HepG2 (cell line): ENCODE data around the gene WIPF3. TPM values are rescaled to one million over a fixed set of nuclear protein-coding genes. Genes with fewer than 3 reads are reported as not detected.

Source experiments
- ATAC-seq: fragments of 200-7000 bp; cut with Tn5 transposase; 3 replicates; pipeline ENCODE4 v1.9.1; 2020; ENCODE audit warnings: mild to moderate bottlenecking, moderate library complexity
- BruUV-seq: library from RNA; stranded (reverse); fragments of 400-500 nt; replicated peaks from 2 replicates; lab custom pipeline; 2021; lab: Mats Ljungman, UMichigan
- CTCF ChIA-PET: fragments of 300-600 bp; formaldehyde crosslinking; extraction: SDS; loops from one replicate; lab custom pipeline; 2021; ENCODE audit warnings: low total read pairs, inconsistent platforms, low intra/inter-chr PET ratio; lab: Yijun Ruan, JAX
- POLR2A ChIA-PET: fragments of 350-600 bp; sonication (Branson Sonifier 250); formaldehyde crosslinking; loops from one replicate; lab custom pipeline; 2020; ENCODE audit warnings: antibody characterized with exemption, inconsistent platforms; lab: Yijun Ruan, JAX
- DNase-seq: peaks from one replicate; pipeline ENCODE4 v3.0.0-alpha.2; 2015; ENCODE audit warnings: low spot score
- FAIRE-seq: peaks from 3 replicates; lab custom pipeline; 2011; peaks lifted over from hg19 to GRCh38; lab: Jason Lieb, UNC
- H2AFZ ChIP-seq: one replicate; pipeline ENCODE4 v1.6.1; 2011; ENCODE audit warnings: low read length, inconsistent platforms
- H3K27ac ChIP-seq: fragments of 300-600 bp; 3 replicates; pipeline ENCODE4 v1.8.0; 2011; ENCODE audit warnings: mixed run types, mild to moderate bottlenecking, mixed read lengths, low read length, inconsistent platforms; ENCODE audit not compliant: insufficient read depth; ENCODE audit errors: extremely low read length
- H3K27me3 ChIP-seq, 2 experiments: fragments of 200-600 bp in 1 of 2; 2 replicates in 1 of 2; 3 replicates in 1 of 2; pipeline versions ENCODE4 v1.6.0 to v1.8.0; 2011; ENCODE audit warnings: low read length in 2 of 2, mild to moderate bottlenecking in 2 of 2, moderate library complexity in 2 of 2, inconsistent platforms in 1 of 2; ENCODE audit not compliant: insufficient read depth in 2 of 2, control insufficient read depth in 1 of 2
- H3K36me3 ChIP-seq, 2 experiments: fragments of 200-600 bp in 1 of 2; replicated peaks in 1 of 2; 2 replicates in 1 of 2; 3 replicates in 1 of 2; pipeline versions ENCODE4 v1.5.1 to v1.8.0; 2011; ENCODE audit warnings: low read length in 2 of 2, inconsistent platforms in 1 of 2; ENCODE audit not compliant: insufficient read depth in 2 of 2, control insufficient read depth in 1 of 2
- H3K4me1 ChIP-seq: 2 replicates; pipeline ENCODE4 v1.5.1; 2012; ENCODE audit warnings: low read length, inconsistent platforms; ENCODE audit not compliant: insufficient read depth
- H3K4me2 ChIP-seq: 2 replicates; pipeline ENCODE4 v1.6.0; 2011; ENCODE audit warnings: low read depth, low read length, inconsistent platforms
- H3K4me3 ChIP-seq, 3 experiments: fragments of 200-600 bp in 1 of 3; sonication (generic), shearing (Covaris generic) in 1 of 3; replicated peaks in 1 of 3; 2 replicates each; pipeline ENCODE4 v1.5.1; 2011 to 2016; ENCODE audit warnings: low read length in 3 of 3, inconsistent platforms in 2 of 3, low read depth in 2 of 3, mild to moderate bottlenecking in 2 of 3, control low read depth in 1 of 3, mixed read lengths in 1 of 3; ENCODE audit not compliant: insufficient read depth in 1 of 3
- H3K79me2 ChIP-seq: one replicate; pipeline ENCODE4 v1.6.1; 2011; ENCODE audit warnings: low read length, inconsistent platforms; ENCODE audit not compliant: insufficient read depth
- H3K9ac ChIP-seq: 2 replicates; pipeline ENCODE4 v1.6.0; 2011; ENCODE audit warnings: mild to moderate bottlenecking, low read depth, low read length, inconsistent platforms; ENCODE audit not compliant: insufficient read depth
- H3K9me3 ChIP-seq: 2 replicates; pipeline ENCODE4 v1.5.1; 2012; ENCODE audit warnings: mild to moderate bottlenecking, low read length
- H4K20me1 ChIP-seq: 2 replicates; pipeline ENCODE4 v1.6.0; 2011; ENCODE audit warnings: inconsistent platforms, mild to moderate bottlenecking, low read length, moderate library complexity; ENCODE audit not compliant: insufficient read depth
- ATF7 ChIP-seq, 2 experiments: fragments of 450-650 bp in 1 of 2; sonication (generic) in 1 of 2; formaldehyde crosslinking in 1 of 2; IDR thresholded peaks; 2 replicates each; pipeline versions ENCODE4 v1.4.0 to v1.6.1; 2016 to 2020; ENCODE audit warnings: antibody characterized with exemption in 1 of 2, mild to moderate bottlenecking in 1 of 2, missing genetic modification reagents in 1 of 2
- GZF1 ChIP-seq: sonication (generic); formaldehyde crosslinking; IDR thresholded peaks from 2 replicates; pipeline ENCODE4 v1.5.1; 2020; ENCODE audit warnings: mild to moderate bottlenecking, missing genetic modification reagents
- KLF13 ChIP-seq: sonication (generic); formaldehyde crosslinking; IDR thresholded peaks from 2 replicates; pipeline ENCODE4 v1.4.0; 2020; ENCODE audit warnings: mild to moderate bottlenecking, missing genetic modification reagents
- RAD21 ChIP-seq: fragments of 450-650 bp; formaldehyde crosslinking; IDR thresholded peaks from 2 replicates; pipeline ENCODE4 v1.5.0; 2020; ENCODE audit warnings: mild to moderate bottlenecking
- RARG ChIP-seq: sonication (generic); formaldehyde crosslinking; IDR thresholded peaks from 2 replicates; pipeline ENCODE4 v1.4.0; 2020; ENCODE audit warnings: low read depth, mild to moderate bottlenecking, missing genetic modification reagents
- RBM39 ChIP-seq: fragments of 200-400 bp; formaldehyde crosslinking; IDR thresholded peaks from one replicate; pipeline ENCODE4 v1.6.1; 2018; ENCODE audit warnings: antibody characterized with exemption, mild to moderate bottlenecking, low read depth, low read length; ENCODE audit not compliant: poor library complexity, severe bottlenecking
- SALL2 ChIP-seq: sonication (generic); formaldehyde crosslinking; IDR thresholded peaks from 2 replicates; pipeline ENCODE4 v1.8.1; 2023; ENCODE audit warnings: mild to moderate bottlenecking, missing genetic modification reagents, inconsistent platforms
- SP1 ChIP-seq, 2 experiments: fragments of 450-650 bp in 1 of 2; sonication (generic) in 1 of 2; formaldehyde crosslinking in 1 of 2; IDR thresholded peaks; 2 replicates each; pipeline versions ENCODE4 v1.4.0 to v1.6.1; 2016 to 2020; ENCODE audit warnings: missing genetic modification reagents in 1 of 2
- ZNF589 ChIP-seq: sonication (generic); formaldehyde crosslinking; conservative IDR thresholded peaks from 2 replicates; pipeline ENCODE4 v1.8.0; 2022; ENCODE audit warnings: mild to moderate bottlenecking, moderate library complexity, missing genetic modification reagents
- ZNF839 ChIP-seq: sonication (generic); formaldehyde crosslinking; IDR thresholded peaks from 2 replicates; pipeline ENCODE4 v1.4.0; 2020; ENCODE audit warnings: missing genetic modification reagents, mild to moderate bottlenecking, borderline replicate concordance
- ZZZ3 ChIP-seq: sonication (generic); formaldehyde crosslinking; IDR thresholded peaks from 2 replicates; pipeline ENCODE4 v1.4.0; 2020; ENCODE audit warnings: missing genetic modification reagents, mild to moderate bottlenecking, borderline replicate concordance
- WGBS: methylation state at CpG from one replicate; pipeline ENCODE4 v1.1.6; 2017; ENCODE audit warnings: low lambda C conversion rate; 5-methylcytosine and 5-hydroxymethylcytosine counted together
- in situ Hi-C: cut with HindIII; loops from 2 replicates; pipeline ENCODE4 v1.10.0; 2017; ENCODE audit warnings: low pct_unique_long_range_greater_than_20kb; ENCODE audit not compliant: extremely low pct_ligation_motif_present
- intact Hi-C: fragments of 100-400 bp; cut with micrococcal nuclease; formaldehyde crosslinking; loops from one replicate; pipeline ENCODE4 v1.10.0; 2022; ENCODE audit not compliant: unreplicated experiment
- polyA plus RNA-seq, 8 experiments: library from polyadenylated mRNA; depleted of rRNA in 3 of 8; stranded (reverse) in 7 of 8; unstranded in 1 of 8; fragments of >200 nt; fragmentation: Illumina TruSeq in 4 of 8; extraction: Trizol in 4 of 8; gene quantifications; 2 replicates each; pipeline versions ENCODE4 v1.2.1 to v1.2.3, GENCODE V29; 2011 to 2016; ENCODE audit warnings: low read depth in 4 of 8, missing spikeins in 1 of 8, mixed read lengths in 1 of 8; ENCODE audit not compliant: insufficient read depth in 1 of 8
- total RNA-seq, 5 experiments: library from RNA; depleted of rRNA; stranded (reverse); fragments of >200 nt; fragmentation: Illumina TruSeq; extraction: Trizol; gene quantifications; 2 replicates each; pipeline ENCODE4 v1.2.3, GENCODE V29; 2016; ENCODE audit warnings: low read depth in 1 of 5
- TF ChIP-seq, protein P1 (sequence below), 2 experiments: IDR thresholded peaks; 2 replicates each; pipeline ENCODE4 v1.6.1; 2011 to 2012; ENCODE audit warnings: low read length in 2 of 2, borderline replicate concordance in 1 of 2, low read depth in 1 of 2, mild to moderate bottlenecking in 1 of 2, moderate library complexity in 1 of 2

The WIPF3 gene
- total and polyA plus RNA-seq, 2 of the 13 experiments (the other 11 are each of a cell fraction or from before 2014, with no cell fraction given), result 0.03 TPM; not detected in 1

DNA sequence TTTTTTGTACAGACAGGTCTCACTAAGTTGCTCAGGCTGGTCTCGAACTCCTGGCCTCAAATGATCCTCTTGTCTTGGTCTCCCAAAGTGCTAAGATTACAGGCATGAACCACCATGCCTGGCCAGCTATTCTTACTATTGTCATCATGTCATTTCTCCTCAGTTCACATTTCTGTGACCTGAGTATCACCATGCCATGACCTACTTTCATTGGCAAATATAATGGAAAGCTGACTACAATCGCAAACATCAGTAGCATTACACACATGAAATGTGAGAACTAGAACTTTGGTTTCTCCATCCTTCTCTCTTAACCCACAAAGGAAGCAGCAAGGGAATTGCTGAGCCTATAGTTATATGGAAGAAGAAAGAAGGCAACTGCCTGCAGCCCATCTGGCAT lies 26.0 kb upstream of the WIPF3 start:
- Histone ChIP-seq H3K4me3 (no peak overlapping the region), H3K27ac (no peak overlapping the region), H3K4me2 (no peak overlapping the region), H3K27me3 (peaks cover 0 to 5% of the 10 kb centered on the region in 2 experiments; a peak in 1 of 5 replicates), H3K9ac (no peak overlapping the region), H3K9me3 (no peaks in the 10 kb centered on the region), H3K36me3 (no peaks in the 10 kb centered on the region), H2AFZ (no peak overlapping the region), H3K79me2 (no peaks in the 10 kb centered on the region), H4K20me1 (no peaks in the 10 kb centered on the region), H3K4me1 (no peaks in the 10 kb centered on the region)
- intact Hi-C loops, result no loop called here
- POLR2A ChIA-PET, result no interaction called here
- CTCF ChIA-PET, result no interaction called here
- ATAC-seq, result no peak
- in situ Hi-C loops, result no loop called here
- BruUV-seq, result no TSS peak
- no peak for DNase-seq
- WGBS, result 0% methylated on average over 2 of the region's 2 CpGs
- TF ChIP-seq SP1 (IDR thresholded peaks at IDR 0.05), result no peak
- no peak for TF ChIP-seq SP1 (CRISPR knock-in tag; IDR thresholded peaks at IDR 0.05)
- TF ChIP-seq GZF1 (CRISPR knock-in tag), result no peak
- TF ChIP-seq RBM39, result no peak
- TF ChIP-seq RAD21 (CRISPR knock-in tag), result no peak
- no peak for TF ChIP-seq ATF7 (IDR thresholded peaks at IDR 0.05)
- no peak for TF ChIP-seq ATF7 (CRISPR knock-in tag; IDR thresholded peaks at IDR 0.05)
- TF ChIP-seq, protein P1, sequence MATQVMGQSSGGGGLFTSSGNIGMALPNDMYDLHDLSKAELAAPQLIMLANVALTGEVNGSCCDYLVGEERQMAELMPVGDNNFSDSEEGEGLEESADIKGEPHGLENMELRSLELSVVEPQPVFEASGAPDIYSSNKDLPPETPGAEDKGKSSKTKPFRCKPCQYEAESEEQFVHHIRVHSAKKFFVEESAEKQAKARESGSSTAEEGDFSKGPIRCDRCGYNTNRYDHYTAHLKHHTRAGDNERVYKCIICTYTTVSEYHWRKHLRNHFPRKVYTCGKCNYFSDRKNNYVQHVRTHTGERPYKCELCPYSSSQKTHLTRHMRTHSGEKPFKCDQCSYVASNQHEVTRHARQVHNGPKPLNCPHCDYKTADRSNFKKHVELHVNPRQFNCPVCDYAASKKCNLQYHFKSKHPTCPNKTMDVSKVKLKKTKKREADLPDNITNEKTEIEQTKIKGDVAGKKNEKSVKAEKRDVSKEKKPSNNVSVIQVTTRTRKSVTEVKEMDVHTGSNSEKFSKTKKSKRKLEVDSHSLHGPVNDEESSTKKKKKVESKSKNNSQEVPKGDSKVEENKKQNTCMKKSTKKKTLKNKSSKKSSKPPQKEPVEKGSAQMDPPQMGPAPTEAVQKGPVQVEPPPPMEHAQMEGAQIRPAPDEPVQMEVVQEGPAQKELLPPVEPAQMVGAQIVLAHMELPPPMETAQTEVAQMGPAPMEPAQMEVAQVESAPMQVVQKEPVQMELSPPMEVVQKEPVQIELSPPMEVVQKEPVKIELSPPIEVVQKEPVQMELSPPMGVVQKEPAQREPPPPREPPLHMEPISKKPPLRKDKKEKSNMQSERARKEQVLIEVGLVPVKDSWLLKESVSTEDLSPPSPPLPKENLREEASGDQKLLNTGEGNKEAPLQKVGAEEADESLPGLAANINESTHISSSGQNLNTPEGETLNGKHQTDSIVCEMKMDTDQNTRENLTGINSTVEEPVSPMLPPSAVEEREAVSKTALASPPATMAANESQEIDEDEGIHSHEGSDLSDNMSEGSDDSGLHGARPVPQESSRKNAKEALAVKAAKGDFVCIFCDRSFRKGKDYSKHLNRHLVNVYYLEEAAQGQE (IDR thresholded peaks at IDR 0.05; ENCODE audit: borderline replicate concordance in 1 of 2, low read depth in 1 of 2, low read length in 2 of 2), result no peak
- no peak for TF ChIP-seq ZNF839
- no peak for TF ChIP-seq KLF13 (CRISPR knock-in tag)
- TF ChIP-seq SALL2 (CRISPR knock-in tag), result no peak
- no peak for TF ChIP-seq ZZZ3 (CRISPR knock-in tag)
- TF ChIP-seq RARG, result no peak
- TF ChIP-seq ZNF589, result no peak
- FAIRE-seq, result no peak
